ENCODE data around the gene FDXR.

DNA sequence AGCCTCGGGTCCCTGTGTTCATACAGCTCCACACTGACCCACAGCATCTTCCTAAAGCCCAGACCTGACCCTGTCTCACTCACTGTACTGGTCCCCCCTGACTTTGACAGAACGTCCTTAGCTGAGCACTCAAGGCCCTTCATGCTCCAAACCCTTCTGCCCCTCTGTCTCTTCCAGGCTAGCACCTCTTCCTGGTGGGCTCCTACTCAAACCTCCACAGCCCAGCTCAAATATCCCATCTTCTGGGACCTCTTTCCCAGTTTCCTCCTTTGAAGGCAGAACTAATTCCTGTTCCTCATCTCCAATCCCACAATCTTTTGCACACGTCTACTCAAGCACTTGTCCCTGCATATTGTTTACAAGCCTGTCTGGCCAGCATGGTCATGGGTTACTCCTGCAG, 21.9 kb downstream of the FDXR start:
- no peak for TF ChIP-seq POLR2A (IDR thresholded peaks at IDR 0.05; ENCODE audit: low read length)
- no peak for TF ChIP-seq CHD4 (IDR thresholded peaks at IDR 0.05; ENCODE audit: borderline replicate concordance)
